Right cardiac atrium (tissue), 5 donors: ENCODE results near the gene BICD2. TPM values are rescaled to one million over a fixed set of nuclear protein-coding genes. Genes with fewer than 3 reads are reported as not detected.
"Not testable (repeated sequence)": the region's sequence is repeated elsewhere in the genome, so short reads cannot be mapped to it uniquely, and the experiment has no call there.

Source experiments
- ATAC-seq, 2 donors: fragments of 200-7000 bp; cut with Tn5 transposase; one replicate each; pipeline versions ENCODE4 v1.8.0 to v1.9.1; 2020; ENCODE audit warnings: moderate library complexity in 2 of 2, mild to moderate bottlenecking in 1 of 2
- DNase-seq, 3 donors: peaks; one replicate each; pipeline ENCODE4 v3.0.0-alpha.2; 2020
- H3K27ac ChIP-seq: one replicate; pipeline ENCODE4 v1.5.1; 2013; ENCODE audit warnings: mild to moderate bottlenecking, low read length, control low read depth, moderate library complexity
- H3K27me3 ChIP-seq: one replicate; pipeline ENCODE4 v1.6.1; 2013; ENCODE audit not compliant: control insufficient read depth, insufficient read depth
- H3K4me1 ChIP-seq: one replicate; pipeline ENCODE4 v1.6.1; 2013; ENCODE audit warnings: low read length; ENCODE audit not compliant: control insufficient read depth, insufficient read depth
- H3K4me3 ChIP-seq: one replicate; pipeline ENCODE4 v1.5.1; 2013; ENCODE audit warnings: low read length, control low read depth
- H3K9me3 ChIP-seq: one replicate; pipeline ENCODE4 v1.6.1; 2013; ENCODE audit warnings: low read length; ENCODE audit not compliant: control insufficient read depth
- WGBS: extraction: QIAGEN DNeasy Blood & Tissue Kit; methylation state at CpG from one replicate; pipeline ENCODE4 v1.1.7; 2013; 5-methylcytosine and 5-hydroxymethylcytosine counted together
- intact Hi-C, 4 donors: fragments of 100-400 bp; cut with DNase I; formaldehyde crosslinking; loops; one replicate each; pipeline versions ENCODE4 v1.11.0 to v1.14.0; 2022 to 2023
- polyA plus RNA-seq: library from polyadenylated mRNA; stranded (reverse); fragments of 200-250 nt; gene quantifications from one replicate; pipeline ENCODE4 v1.2.3, GENCODE V29; 2013
- total RNA-seq, 4 donors: library from RNA; stranded (reverse); fragmentation: NEBNext Ultra II Directional; extraction: Animal tissue kit (Norgen Biotek cat#: 25700); gene quantifications; one replicate each; pipeline ENCODE4 v1.2.1, GENCODE V29; 2021
- donor health status: healthy with polysubstance abuse.
- donor health status: DM: no; HTN: yes; CAD: no.
- donor health status: DM: no; HTN: no; CAD: no.
- donor health status: DM: no; HTN: yes; CAD: no; lungs with severe emphysema.
- donor health status: DM: yes; HTN: yes; CAD: no.

Gene BICD2
- total and polyA plus RNA-seq, 5 donors: 20.0 to 36.0 (median 32.7) TPM

- Histone ChIP-seq H3K27ac (no peak overlapping the region), H3K9me3 (no peaks in the 10 kb centered on the region), H3K4me3 (no peak overlapping the region), H3K4me1 (peaks cover 5% of the 10 kb centered on the region), H3K27me3 (no peaks in the 10 kb centered on the region)
- no peak for DNase-seq
- intact Hi-C loops: no loop called here
- peak in 1 of 2 donors; percentile 14 for ATAC-seq
- 50% methylated on average over 7 of the region's 7 CpGs for WGBS
Measured at GRCh38 chr9:92770360-92770995, 5.8 kb upstream of the BICD2 start.

GRCh38 chr9:92769990-92770359, 5.3 kb upstream of the BICD2 start:
- no peaks in the 10 kb centered on the region for H3K9me3 ChIP-seq
- no peaks in the 10 kb centered on the region for H3K27me3 ChIP-seq
- no peak for DNase-seq
- ATAC-seq: no peak
- intact Hi-C loops: loop anchor here in 1 of 4 donors (10.0 kb wide), 1 partner anchor 55 kb away; no protein-coding TSS in a partner anchor
- WGBS: 42% methylated on average over 2 of the region's 2 CpGs
- H3K4me3 ChIP-seq: no peak overlapping the region
- H3K4me1 ChIP-seq: peaks cover 5% of the 10 kb centered on the region
- no peak overlapping the region for H3K27ac ChIP-seq

GRCh38 chr9:92769286-92769685, 4.7 kb upstream of the BICD2 start:
- H3K4me3 ChIP-seq: no peak overlapping the region
- ATAC-seq: no peak
- no peak for DNase-seq
- intact Hi-C loops: loop anchor here in 1 of 4 donors (10.0 kb wide), 1 partner anchor 54 kb away; no protein-coding TSS in a partner anchor
- H3K27ac ChIP-seq: no peak overlapping the region
- H3K9me3 ChIP-seq: no peaks in the 10 kb centered on the region
- H3K27me3 ChIP-seq: no peaks in the 10 kb centered on the region
- H3K4me1 ChIP-seq: peaks cover 5% of the 10 kb centered on the region
- 76% methylated on average over 3 of the region's 3 CpGs for WGBS

- not testable (repeated sequence) for H3K4me1 ChIP-seq, H3K9me3 ChIP-seq, DNase-seq, H3K4me3 ChIP-seq, ATAC-seq, H3K27me3 ChIP-seq, H3K27ac ChIP-seq
- intact Hi-C loops: loop anchor here in 1 of 4 donors (10.0 kb wide), 1 partner anchor 54 kb away; no protein-coding TSS in a partner anchor
- whole genome bisulfite sequencing: 60% methylated on average over 10 of the region's 10 CpGs
Measured at GRCh38 chr9:92768816-92769215, 4.2 kb upstream of the BICD2 start.

GRCh38 chr9:92767066-92768054, 2.7 kb upstream of the BICD2 start:
- no peaks in the 10 kb centered on the region for H3K27me3 ChIP-seq
- intact Hi-C loops: loop anchor here in 1 of 4 donors (10.0 kb wide), 1 partner anchor 53 kb away; no protein-coding TSS in a partner anchor
- 87% methylated on average over 9 of the region's 9 CpGs for WGBS
- ATAC-seq (no peak), DNase-seq (no peak)
- no peak overlapping the region for H3K27ac ChIP-seq
- H3K4me1 ChIP-seq: peaks cover 18% of the 10 kb centered on the region
- no peak overlapping the region for H3K4me3 ChIP-seq
- no peaks in the 10 kb centered on the region for H3K9me3 ChIP-seq

GRCh38 chr9:92764988-92765936, 629 bp upstream of the BICD2 start:
- H3K4me1 ChIP-seq: peaks cover 26% of the 10 kb centered on the region
- ATAC-seq (peak; percentile 98), DNase-seq (peak; percentile 99 to 100 (median 100))
- peak overlapping the region; percentile 100 for H3K27ac ChIP-seq
- H3K4me3 ChIP-seq: peak overlapping the region; percentile 79
- no peaks in the 10 kb centered on the region for H3K27me3 ChIP-seq
- H3K9me3 ChIP-seq: no peaks in the 10 kb centered on the region
- intact Hi-C loops: loop anchor here in 1 of 4 donors (10.0 kb wide), 1 partner anchor 50 kb away; no protein-coding TSS in a partner anchor
- WGBS: under 1% methylated on average over 75 of the region's 75 CpGs

- WGBS: under 1% methylated on average over 42 of the region's 42 CpGs
Measured at GRCh38 chr9:92763721-92764380, 782 bp downstream of the BICD2 start.

GRCh38 chr9:92762781-92763708, 1.6 kb downstream of the BICD2 start:
- intact Hi-C loops: loop anchor here in 1 of 4 donors (10.0 kb wide), 1 partner anchor 48 kb away; no protein-coding TSS in a partner anchor
- DNase-seq: no peak
- 44% methylated on average over 19 of the region's 19 CpGs for WGBS
- no peaks in the 10 kb centered on the region for H3K9me3 ChIP-seq
- peaks cover 24% of the 10 kb centered on the region for H3K4me1 ChIP-seq
- peak overlapping the region; percentile 92 for H3K4me3 ChIP-seq
- no peak overlapping the region for H3K27ac ChIP-seq
- no peaks in the 10 kb centered on the region for H3K27me3 ChIP-seq
- no peak for ATAC-seq

More at GRCh38 chr9:92763721-92764380, 782 bp downstream of the BICD2 start:
- Histone ChIP-seq H3K4me3 (peak overlapping the region; percentile 92), H3K4me1 (peaks cover 24% of the 10 kb centered on the region), H3K27me3 (no peaks in the 10 kb centered on the region), H3K9me3 (no peaks in the 10 kb centered on the region), H3K27ac (peak overlapping the region; percentile 5)
- ATAC-seq (no peak), DNase-seq (peak; percentile 54 to 76 (median 76))
- intact Hi-C loops: loop anchor here in 1 of 4 donors (10.0 kb wide), 1 partner anchor 49 kb away; no protein-coding TSS in a partner anchor

GRCh38 chr9:92762196-92762595, 2.4 kb downstream of the BICD2 start:
- no peak for DNase-seq
- no peak overlapping the region for H3K27ac ChIP-seq
- intact Hi-C loops: loop anchor here in 1 of 4 donors (10.0 kb wide), 1 partner anchor 47 kb away; no protein-coding TSS in a partner anchor

More at GRCh38 chr9:92762196-92762595, 2.4 kb downstream of the BICD2 start:
- Histone ChIP-seq H3K9me3 (no peaks in the 10 kb centered on the region), H3K27me3 (no peaks in the 10 kb centered on the region), H3K4me1 (peaks cover 24% of the 10 kb centered on the region), H3K4me3 (no peak overlapping the region)
- no peak for ATAC-seq
- WGBS: 36% methylated on average over 4 of the region's 4 CpGs
